Loucy (cell line): ENCODE results near the gene RAD23B.

Source experiments
- H2AFZ ChIP-seq: fragments of 200-600 bp; sonication (generic); 2 replicates; pipeline ENCODE4 v1.6.0; 2016; ENCODE audit warnings: antibody characterized with exemption, mild to moderate bottlenecking, low read length, moderate library complexity
- H3F3A ChIP-seq: fragments of 200-600 bp; 2 replicates; pipeline ENCODE4 v1.6.0; 2016; ENCODE audit warnings: antibody characterized with exemption, low read depth, mild to moderate bottlenecking
- H3K27me3 ChIP-seq: fragments of 200-600 bp; sonication (generic); 2 replicates; pipeline ENCODE4 v1.6.1; 2014; ENCODE audit warnings: low read length, mild to moderate bottlenecking; ENCODE audit not compliant: insufficient read depth, poor library complexity, severe bottlenecking
- H3K36me3 ChIP-seq: fragments of 200-600 bp; sonication (generic); 2 replicates; pipeline ENCODE4 v1.6.1; 2016; ENCODE audit warnings: low read length; ENCODE audit not compliant: insufficient read depth
- H3K4me1 ChIP-seq: fragments of 200-600 bp; sonication (generic); 2 replicates; pipeline ENCODE4 v1.5.1; 2014; ENCODE audit warnings: low read length, mild to moderate bottlenecking; ENCODE audit not compliant: insufficient read depth, poor library complexity, severe bottlenecking
- H3K4me2 ChIP-seq: fragments of 200-600 bp; sonication (generic); 2 replicates; pipeline ENCODE4 v1.6.0; 2014; ENCODE audit warnings: antibody characterized with exemption, low read length, low read depth, mild to moderate bottlenecking; ENCODE audit not compliant: poor library complexity, severe bottlenecking
- H3K4me3 ChIP-seq: fragments of 200-600 bp; sonication (generic); 2 replicates; pipeline ENCODE4 v1.5.1; 2014; ENCODE audit warnings: low read length, mild to moderate bottlenecking, mixed read lengths; ENCODE audit not compliant: poor library complexity, severe bottlenecking
- H3K79me2 ChIP-seq: fragments of 200-600 bp; sonication (generic); 2 replicates; pipeline ENCODE4 v1.6.1; 2014; ENCODE audit warnings: low read length; ENCODE audit not compliant: insufficient read depth
- H3K9ac ChIP-seq: fragments of 200-600 bp; sonication (generic); 2 replicates; pipeline ENCODE4 v1.6.0; 2014; ENCODE audit warnings: mild to moderate bottlenecking, low read depth, low read length, moderate library complexity; ENCODE audit not compliant: poor library complexity, severe bottlenecking
- H3K9me2 ChIP-seq: fragments of 200-600 bp; sonication (generic); replicated peaks from 2 replicates; pipeline ENCODE4 v1.6.1; 2016; ENCODE audit warnings: low read depth, low read length, mixed read lengths
- H3K9me3 ChIP-seq: fragments of 200-600 bp; sonication (generic); 2 replicates; pipeline ENCODE4 v1.6.1; 2014; ENCODE audit warnings: mild to moderate bottlenecking, antibody characterized with exemption, low read length, low read depth; ENCODE audit not compliant: insufficient read depth
- H4K20me1 ChIP-seq: fragments of 200-600 bp; sonication (generic); 2 replicates; pipeline ENCODE4 v1.6.0; 2014; ENCODE audit warnings: antibody characterized with exemption, low read length, mild to moderate bottlenecking; ENCODE audit not compliant: insufficient read depth, poor library complexity, severe bottlenecking
- EZH2phosphoT487 ChIP-seq: fragments of 200-600 bp; IDR thresholded peaks from 2 replicates; pipeline ENCODE4 v1.6.1; 2018; ENCODE audit warnings: antibody characterized with exemption, mild to moderate bottlenecking, moderate library complexity, borderline replicate concordance
- TF ChIP-seq, protein P1 (sequence below): fragments of 200-600 bp; sonication (generic); conservative IDR thresholded peaks from 2 replicates; pipeline ENCODE4 v1.5.1; 2014; ENCODE audit warnings: mild to moderate bottlenecking, antibody characterized with exemption, low read length

Gene RAD23B

DNA sequence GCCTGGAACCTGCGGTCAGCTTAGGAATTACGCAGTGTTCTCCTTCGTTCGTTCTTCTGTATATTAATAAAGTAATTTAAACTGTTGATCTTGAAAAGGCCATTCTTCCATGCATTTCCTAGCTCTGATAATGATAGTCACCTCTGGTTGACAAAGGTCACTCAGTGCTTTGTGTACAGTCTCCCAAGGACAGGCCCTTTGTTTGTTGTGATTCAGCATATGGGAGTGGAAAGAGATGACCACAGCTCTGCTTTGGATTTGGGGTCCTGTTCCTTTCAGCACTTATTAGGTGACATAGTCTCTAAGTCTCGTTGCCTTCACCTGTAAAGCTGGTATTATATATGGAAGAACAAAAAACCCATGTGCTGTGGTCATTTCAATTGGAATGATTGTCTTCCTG lies 39.6 kb downstream of the RAD23B start:
- no peak for TF ChIP-seq EZH2phosphoT487
- TF ChIP-seq, protein P1, sequence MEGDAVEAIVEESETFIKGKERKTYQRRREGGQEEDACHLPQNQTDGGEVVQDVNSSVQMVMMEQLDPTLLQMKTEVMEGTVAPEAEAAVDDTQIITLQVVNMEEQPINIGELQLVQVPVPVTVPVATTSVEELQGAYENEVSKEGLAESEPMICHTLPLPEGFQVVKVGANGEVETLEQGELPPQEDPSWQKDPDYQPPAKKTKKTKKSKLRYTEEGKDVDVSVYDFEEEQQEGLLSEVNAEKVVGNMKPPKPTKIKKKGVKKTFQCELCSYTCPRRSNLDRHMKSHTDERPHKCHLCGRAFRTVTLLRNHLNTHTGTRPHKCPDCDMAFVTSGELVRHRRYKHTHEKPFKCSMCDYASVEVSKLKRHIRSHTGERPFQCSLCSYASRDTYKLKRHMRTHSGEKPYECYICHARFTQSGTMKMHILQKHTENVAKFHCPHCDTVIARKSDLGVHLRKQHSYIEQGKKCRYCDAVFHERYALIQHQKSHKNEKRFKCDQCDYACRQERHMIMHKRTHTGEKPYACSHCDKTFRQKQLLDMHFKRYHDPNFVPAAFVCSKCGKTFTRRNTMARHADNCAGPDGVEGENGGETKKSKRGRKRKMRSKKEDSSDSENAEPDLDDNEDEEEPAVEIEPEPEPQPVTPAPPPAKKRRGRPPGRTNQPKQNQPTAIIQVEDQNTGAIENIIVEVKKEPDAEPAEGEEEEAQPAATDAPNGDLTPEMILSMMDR = no peak
- H3K9me2 ChIP-seq = no peaks in the 10 kb centered on the region
- no peak overlapping the region for H3K9ac ChIP-seq
- H3K27me3 ChIP-seq = no peaks in the 10 kb centered on the region
- H4K20me1 ChIP-seq = peaks cover 51% of the 10 kb centered on the region
- peaks cover 43% of the 10 kb centered on the region for H3K79me2 ChIP-seq
- H3K9me3 ChIP-seq = no peaks in the 10 kb centered on the region
- H3F3A ChIP-seq = 0 out of 2 replicates have a peak, but pooled peaks cover 2% of the 10 kb centered on the region
- no peak overlapping the region for H2AFZ ChIP-seq
- peaks cover 7% of the 10 kb centered on the region for H3K4me1 ChIP-seq
- H3K36me3 ChIP-seq = peaks cover 91% of the 10 kb centered on the region
- no peak overlapping the region for H3K4me3 ChIP-seq
- H3K4me2 ChIP-seq = no peak overlapping the region

DNA sequence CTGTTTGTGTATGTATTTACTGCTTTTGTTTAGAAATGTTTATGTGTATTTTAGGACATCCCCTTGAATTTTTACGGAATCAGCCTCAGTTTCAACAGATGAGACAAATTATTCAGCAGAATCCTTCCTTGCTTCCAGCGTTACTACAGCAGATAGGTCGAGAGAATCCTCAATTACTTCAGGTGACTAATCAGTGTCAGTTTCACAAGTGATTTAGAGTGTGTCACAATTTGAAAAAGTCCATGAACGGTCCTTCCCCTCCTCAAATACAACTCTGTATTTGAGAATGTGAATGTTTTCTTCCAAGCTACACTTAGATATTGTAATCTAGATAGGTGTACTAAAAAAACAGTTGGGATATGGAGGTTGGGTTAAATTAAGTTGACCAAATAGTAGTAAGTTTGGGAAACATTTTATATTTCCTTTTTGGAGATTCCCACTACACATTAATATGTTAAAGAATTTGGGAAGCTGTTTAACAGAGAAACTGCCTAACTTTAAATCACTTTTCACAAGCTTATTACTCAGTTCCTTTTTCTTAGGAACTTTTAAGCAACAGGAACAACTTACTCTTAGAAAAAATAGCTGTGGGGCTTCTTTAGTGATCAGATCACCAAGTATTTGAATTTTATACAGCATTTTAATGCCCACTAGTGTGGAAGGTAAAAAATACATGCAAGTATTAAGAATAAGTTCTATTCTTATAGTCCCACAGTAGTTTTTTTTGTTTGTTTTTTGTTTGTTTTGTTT lies 40.9 kb downstream of the RAD23B start:
- Histone ChIP-seq H3K79me2 (peaks cover 41% of the 10 kb centered on the region), H3K36me3 (peaks cover 94% of the 10 kb centered on the region), H3K9me3 (no peaks in the 10 kb centered on the region), H3K9me2 (no peaks in the 10 kb centered on the region), H3K27me3 (no peaks in the 10 kb centered on the region), H3K9ac (no peak overlapping the region), H3K4me1 (no peaks in the 10 kb centered on the region), H2AFZ (no peak overlapping the region), H3K4me3 (no peak overlapping the region), H4K20me1 (peaks cover 45% of the 10 kb centered on the region), H3K4me2 (no peak overlapping the region), H3F3A (0 out of 2 replicates have a peak, but pooled peaks cover 2% of the 10 kb centered on the region)
- TF ChIP-seq EZH2phosphoT487 = no peak
- TF ChIP-seq, protein P1 = no peak

DNA sequence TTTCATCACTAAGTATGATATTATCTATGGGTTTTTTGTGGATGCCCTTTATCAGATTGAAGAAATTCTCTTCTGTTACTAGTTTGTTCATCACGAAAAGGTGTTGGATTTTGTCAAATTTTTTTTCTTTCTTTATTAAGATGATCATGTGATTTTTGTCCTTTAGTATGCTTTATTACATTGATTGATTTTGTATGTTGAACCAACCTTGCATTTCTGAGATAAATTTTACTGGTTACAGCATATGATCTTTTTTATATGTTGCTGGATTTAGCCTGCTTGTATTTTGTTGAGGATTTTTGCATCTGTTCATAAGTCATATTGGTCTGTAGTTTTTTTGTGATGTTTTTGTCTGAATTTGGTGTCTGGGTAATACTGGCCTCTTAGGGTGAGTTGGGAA lies 42.8 kb downstream of the RAD23B start:
- Histone ChIP-seq H3K79me2 (peaks cover 29% of the 10 kb centered on the region), H3K36me3 (peaks cover 95% of the 10 kb centered on the region)
- no peak for TF ChIP-seq EZH2phosphoT487

DNA sequence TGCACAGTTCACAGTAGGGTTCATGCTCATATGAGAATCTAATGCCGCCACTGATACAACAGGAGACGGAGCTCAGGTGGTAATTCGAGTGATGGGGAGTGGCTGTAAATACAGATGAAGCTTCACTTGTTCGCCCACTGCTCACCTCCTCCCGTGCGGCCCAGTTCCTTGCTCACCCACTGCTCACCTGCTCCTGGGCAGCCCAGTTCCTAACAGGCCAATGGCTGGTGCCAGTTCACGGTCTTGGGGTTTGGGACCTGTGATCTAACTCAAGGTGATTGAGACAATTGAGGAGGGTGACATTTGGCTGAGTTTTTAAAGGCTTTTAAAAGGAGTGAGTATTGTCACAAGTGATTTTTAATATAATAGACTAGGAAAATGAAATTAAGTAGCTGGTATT lies 45.4 kb downstream of the RAD23B start:
- H3K27me3 ChIP-seq = no peaks in the 10 kb centered on the region
- 0 out of 2 replicates have a peak, but pooled peaks cover 2% of the 10 kb centered on the region for H3F3A ChIP-seq
- peaks cover 14% of the 10 kb centered on the region for H4K20me1 ChIP-seq
- H2AFZ ChIP-seq = no peak overlapping the region
- H3K79me2 ChIP-seq = peaks cover 24% of the 10 kb centered on the region
- no peak overlapping the region for H3K4me2 ChIP-seq
- H3K4me3 ChIP-seq = no peak overlapping the region
- H3K9ac ChIP-seq = no peak overlapping the region
- H3K9me3 ChIP-seq = no peaks in the 10 kb centered on the region
- no peaks in the 10 kb centered on the region for H3K9me2 ChIP-seq
- H3K36me3 ChIP-seq = peaks cover 97% of the 10 kb centered on the region
- H3K4me1 ChIP-seq = no peaks in the 10 kb centered on the region
- no peak for TF ChIP-seq EZH2phosphoT487
- TF ChIP-seq, protein P1 = no peak

More for the DNA sequence above, 42.8 kb downstream of the RAD23B start:
- Histone ChIP-seq H3K9me2 (no peaks in the 10 kb centered on the region), H3K4me3 (no peak overlapping the region), H3K4me1 (no peaks in the 10 kb centered on the region), H3F3A (0 out of 2 replicates have a peak, but pooled peaks cover 2% of the 10 kb centered on the region), H3K9me3 (no peaks in the 10 kb centered on the region), H3K4me2 (no peak overlapping the region), H3K27me3 (no peaks in the 10 kb centered on the region), H4K20me1 (peaks cover 29% of the 10 kb centered on the region), H2AFZ (no peak overlapping the region), H3K9ac (no peak overlapping the region)
